Measurements from ENCODE around the gene NT5C3A.

- no peak for TF ChIP-seq HOMEZ (CRISPR knock-in tag; IDR thresholded peaks at IDR 0.05; ENCODE audit: low read depth)
- TF ChIP-seq MXI1 (IDR thresholded peaks at IDR 0.05; ENCODE audit: borderline replicate concordance, low read depth, low read length): no peak
- no peak for TF ChIP-seq FOXP1 (IDR thresholded peaks at IDR 0.05)
- no peak for TF ChIP-seq FOXP1 (CRISPR knock-in tag; IDR thresholded peaks at IDR 0.05)
- no peak for TF ChIP-seq ZBTB7A (CRISPR knock-in tag; IDR thresholded peaks at IDR 0.05)
- no peak for TF ChIP-seq NFE2L1 (CRISPR knock-in tag; IDR thresholded peaks at IDR 0.05; ENCODE audit: borderline replicate concordance)
These were observed 28.5 kb upstream of the NT5C3A start for GRCh38 chr7:33091111-33091531.

Measured in HepG2 (cell line).